Peyer's patch (tissue), 4 donors: ENCODE data around the gene SLC7A10. TPM values are rescaled to one million over a fixed set of nuclear protein-coding genes. Genes with fewer than 3 reads are reported as not detected.
A peak's percentile ranks its signal among the peaks of the same experiment; 100 is the strongest.
"Not testable (repeated sequence)": the region's sequence is repeated elsewhere in the genome, so short reads cannot be mapped to it uniquely, and the experiment has no call there.

ENCODE experiments used
- DNase-seq, 3 donors: peaks; one replicate each; pipeline ENCODE4 v3.0.0-alpha.2; 2017 to 2019
- H3K27ac ChIP-seq, 4 donors: fragments of 200-600 bp; sonication (generic); one replicate each; pipeline ENCODE4 v1.5.1; 2016 to 2019
- H3K27me3 ChIP-seq, 2 donors: fragments of 200-600 bp; sonication (generic); one replicate each; pipeline ENCODE4 v1.5.1; 2019
- H3K36me3 ChIP-seq, 3 donors: fragments of 200-600 bp; sonication (generic); one replicate each; pipeline ENCODE4 v1.5.1; 2016 to 2019
- H3K4me1 ChIP-seq, 4 donors: fragments of 200-600 bp; sonication (generic); one replicate each; pipeline ENCODE4 v1.5.1; 2016 to 2019
- H3K4me3 ChIP-seq, 4 donors: fragments of 200-600 bp; sonication (generic); 1 replicate in 3 of 4; 2 replicates in 1 of 4; pipeline ENCODE4 v1.5.1; 2016 to 2019; ENCODE audit warnings: mild to moderate bottlenecking in 1 of 4
- H3K9me3 ChIP-seq, 4 donors: fragments of 200-600 bp; sonication (generic); one replicate each; pipeline ENCODE4 v1.5.1; 2016 to 2019; ENCODE audit warnings: mild to moderate bottlenecking in 1 of 4
- CTCF ChIP-seq, 6 experiments: fragments of 450-650 bp in 4 of 6; fragments of 200-600 bp in 2 of 6; sonication (generic) in 1 of 6; IDR thresholded peaks; one replicate each; pipeline ENCODE4 v1.5.1; 2017 to 2019; ENCODE audit warnings: antibody characterized with exemption in 6 of 6, mild to moderate bottlenecking in 3 of 6, moderate library complexity in 1 of 6
- POLR2A ChIP-seq, 2 donors: fragments of 450-650 bp; IDR thresholded peaks; one replicate each; pipeline ENCODE4 v1.5.1; 2017; ENCODE audit warnings: antibody characterized with exemption in 2 of 2, mild to moderate bottlenecking in 2 of 2, moderate library complexity in 2 of 2
- total RNA-seq, 4 donors: library from RNA; depleted of rRNA; stranded (reverse); fragments of >200 nt; gene quantifications; one replicate each; pipeline ENCODE4 v1.1.0, GENCODE V29; 2016

The SLC7A10 gene
- total RNA-seq, 4 donors from 2014 or later: not detected

- DNase-seq: no peak
- TF ChIP-seq POLR2A (IDR thresholded peaks at IDR 0.05) (no peak), CTCF (IDR thresholded peaks at IDR 0.05) (no peak)
- H3K36me3 ChIP-seq: no peaks in the 10 kb centered on the region
- peaks cover 0 to 17% (median 2%) of the 10 kb centered on the region in 4 donors for H3K4me1 ChIP-seq
- H3K27me3 ChIP-seq: peaks cover 0 to 35% of the 10 kb centered on the region in 2 donors
- H3K4me3 ChIP-seq: peak overlapping the region in 2 of 4 donors; percentile 3 to 24
- H3K27ac ChIP-seq: no peak overlapping the region
- H3K9me3 ChIP-seq: peaks cover 0 to 17% (median 3%) of the 10 kb centered on the region in 4 donors
Observed at GRCh38 chr19:33224694-33225457, 774 bp downstream of the SLC7A10 start.

GRCh38 chr19:33222255-33222654 lies 3.4 kb downstream of the SLC7A10 start:
- not testable (repeated sequence) for H3K36me3 ChIP-seq, H3K9me3 ChIP-seq, H3K27ac ChIP-seq, DNase-seq, H3K4me3 ChIP-seq
- peaks cover 0 to 28% of the 10 kb centered on the region in 2 donors for H3K27me3 ChIP-seq
- H3K4me1 ChIP-seq: peaks cover 0 to 17% (median 2%) of the 10 kb centered on the region in 4 donors

- Histone ChIP-seq H3K4me1 (peaks cover 0 to 14% (median 2%) of the 10 kb centered on the region in 4 donors), H3K4me3 (no peak overlapping the region), H3K36me3 (no peaks in the 10 kb centered on the region), H3K9me3 (no peaks in the 10 kb centered on the region), H3K27ac (no peak overlapping the region), H3K27me3 (peaks cover 0 to 24% of the 10 kb centered on the region in 2 donors)
- TF ChIP-seq POLR2A (IDR thresholded peaks at IDR 0.05) (no peak), CTCF (IDR thresholded peaks at IDR 0.05) (no peak)
- no peak for DNase-seq
Observed at GRCh38 chr19:33221638-33222037, 4.0 kb downstream of the SLC7A10 start.

GRCh38 chr19:33220735-33221134 lies 4.9 kb downstream of the SLC7A10 start:
- H3K27me3 ChIP-seq: peaks cover 0 to 16% of the 10 kb centered on the region in 2 donors

GRCh38 chr19:33220115-33220514 lies 5.5 kb downstream of the SLC7A10 start:
- no peak for DNase-seq
- no peaks in the 10 kb centered on the region for H3K36me3 ChIP-seq
- peaks cover 0 to under 1% (median 0%) of the 10 kb centered on the region in 4 donors for H3K4me1 ChIP-seq
- no peaks in the 10 kb centered on the region for H3K9me3 ChIP-seq
- no peak overlapping the region for H3K4me3 ChIP-seq
- peaks cover 0 to 10% of the 10 kb centered on the region in 2 donors for H3K27me3 ChIP-seq
- H3K27ac ChIP-seq: no peak overlapping the region
- no peak for TF ChIP-seq CTCF (IDR thresholded peaks at IDR 0.05)
- TF ChIP-seq POLR2A (IDR thresholded peaks at IDR 0.05): no peak

More at GRCh38 chr19:33220735-33221134, 4.9 kb downstream of the SLC7A10 start:
- Histone ChIP-seq H3K27ac (no peak overlapping the region), H3K36me3 (no peaks in the 10 kb centered on the region), H3K9me3 (no peaks in the 10 kb centered on the region), H3K4me1 (peaks cover 0 to 6% (median 1%) of the 10 kb centered on the region in 4 donors), H3K4me3 (no peak overlapping the region)
- TF ChIP-seq CTCF (IDR thresholded peaks at IDR 0.05) (no peak), POLR2A (IDR thresholded peaks at IDR 0.05) (no peak)
- no peak for DNase-seq

- peaks cover 0 to 3% of the 10 kb centered on the region in 2 donors for H3K27me3 ChIP-seq
- H3K36me3 ChIP-seq: no peaks in the 10 kb centered on the region
- H3K4me3 ChIP-seq: no peak overlapping the region
- no peaks in the 10 kb centered on the region for H3K9me3 ChIP-seq
- no peak for TF ChIP-seq POLR2A (IDR thresholded peaks at IDR 0.05)
- TF ChIP-seq CTCF (IDR thresholded peaks at IDR 0.05): no peak
- DNase-seq: no peak
- H3K4me1 ChIP-seq: no peaks in the 10 kb centered on the region
- H3K27ac ChIP-seq: no peak overlapping the region
Observed at GRCh38 chr19:33219261-33219815, 6.3 kb downstream of the SLC7A10 start.
